ENCODE data around the gene KIF5A. TPM values are rescaled to one million over a fixed set of nuclear protein-coding genes. Genes with fewer than 3 reads are reported as not detected.

KIF5A gene
- total and polyA plus RNA-seq, 2 of the 13 experiments (the other 11 are each of a cell fraction or from before 2014, with no cell fraction given): 1.6 to 11.9 TPM

GRCh38 chr12:57590864-57591781 lies 41.3 kb downstream of the KIF5A start, which contains the start of gene PIP4K2C (continued):
- TF ChIP-seq, protein P1, sequence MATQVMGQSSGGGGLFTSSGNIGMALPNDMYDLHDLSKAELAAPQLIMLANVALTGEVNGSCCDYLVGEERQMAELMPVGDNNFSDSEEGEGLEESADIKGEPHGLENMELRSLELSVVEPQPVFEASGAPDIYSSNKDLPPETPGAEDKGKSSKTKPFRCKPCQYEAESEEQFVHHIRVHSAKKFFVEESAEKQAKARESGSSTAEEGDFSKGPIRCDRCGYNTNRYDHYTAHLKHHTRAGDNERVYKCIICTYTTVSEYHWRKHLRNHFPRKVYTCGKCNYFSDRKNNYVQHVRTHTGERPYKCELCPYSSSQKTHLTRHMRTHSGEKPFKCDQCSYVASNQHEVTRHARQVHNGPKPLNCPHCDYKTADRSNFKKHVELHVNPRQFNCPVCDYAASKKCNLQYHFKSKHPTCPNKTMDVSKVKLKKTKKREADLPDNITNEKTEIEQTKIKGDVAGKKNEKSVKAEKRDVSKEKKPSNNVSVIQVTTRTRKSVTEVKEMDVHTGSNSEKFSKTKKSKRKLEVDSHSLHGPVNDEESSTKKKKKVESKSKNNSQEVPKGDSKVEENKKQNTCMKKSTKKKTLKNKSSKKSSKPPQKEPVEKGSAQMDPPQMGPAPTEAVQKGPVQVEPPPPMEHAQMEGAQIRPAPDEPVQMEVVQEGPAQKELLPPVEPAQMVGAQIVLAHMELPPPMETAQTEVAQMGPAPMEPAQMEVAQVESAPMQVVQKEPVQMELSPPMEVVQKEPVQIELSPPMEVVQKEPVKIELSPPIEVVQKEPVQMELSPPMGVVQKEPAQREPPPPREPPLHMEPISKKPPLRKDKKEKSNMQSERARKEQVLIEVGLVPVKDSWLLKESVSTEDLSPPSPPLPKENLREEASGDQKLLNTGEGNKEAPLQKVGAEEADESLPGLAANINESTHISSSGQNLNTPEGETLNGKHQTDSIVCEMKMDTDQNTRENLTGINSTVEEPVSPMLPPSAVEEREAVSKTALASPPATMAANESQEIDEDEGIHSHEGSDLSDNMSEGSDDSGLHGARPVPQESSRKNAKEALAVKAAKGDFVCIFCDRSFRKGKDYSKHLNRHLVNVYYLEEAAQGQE (IDR thresholded peaks at IDR 0.05; ENCODE audit: borderline replicate concordance in 1 of 2, low read depth in 1 of 2, low read length in 2 of 2): peak in 1 of 2 experiments; percentile 34; a peak in 1 of 4 replicates
- TF ChIP-seq RAD51 (IDR thresholded peaks at IDR 0.05; ENCODE audit: borderline replicate concordance) (peak; percentile 96), RARG (CRISPR knock-in tag; IDR thresholded peaks at IDR 0.05; ENCODE audit: low read depth) (no peak), SP140L (CRISPR knock-in tag; IDR thresholded peaks at IDR 0.05; ENCODE audit: borderline replicate concordance) (no peak), NRL (CRISPR knock-in tag; IDR thresholded peaks at IDR 0.05; ENCODE audit: borderline replicate concordance) (peak; percentile 58; the same call in 1 of the 2 replicates), CHCHD3 (CRISPR knock-in tag; IDR thresholded peaks at IDR 0.05) (no peak), FOXM1 (CRISPR knock-in tag; IDR thresholded peaks at IDR 0.05) (no peak), NFKB2 (CRISPR knock-in tag; IDR thresholded peaks at IDR 0.05; ENCODE audit: borderline replicate concordance) (no peak), POLR2G (IDR thresholded peaks at IDR 0.05; ENCODE audit: low read depth, low read length) (peak; percentile 78), HIC2 (CRISPR knock-in tag; IDR thresholded peaks at IDR 0.05; ENCODE audit: low read depth) (no peak), ZNF224 (CRISPR knock-in tag; IDR thresholded peaks at IDR 0.05) (no peak), DRAP1 (CRISPR knock-in tag; IDR thresholded peaks at IDR 0.05) (peak; percentile 26; the same call in 1 of the 2 replicates), ZBTB42 (CRISPR knock-in tag; IDR thresholded peaks at IDR 0.05) (no peak), GTF2F1 (IDR thresholded peaks at IDR 0.05; ENCODE audit: low read length) (0 out of 2 replicates have a peak, but pooled peaks have one; percentile 74)
- TF ChIP-seq, protein P2, sequence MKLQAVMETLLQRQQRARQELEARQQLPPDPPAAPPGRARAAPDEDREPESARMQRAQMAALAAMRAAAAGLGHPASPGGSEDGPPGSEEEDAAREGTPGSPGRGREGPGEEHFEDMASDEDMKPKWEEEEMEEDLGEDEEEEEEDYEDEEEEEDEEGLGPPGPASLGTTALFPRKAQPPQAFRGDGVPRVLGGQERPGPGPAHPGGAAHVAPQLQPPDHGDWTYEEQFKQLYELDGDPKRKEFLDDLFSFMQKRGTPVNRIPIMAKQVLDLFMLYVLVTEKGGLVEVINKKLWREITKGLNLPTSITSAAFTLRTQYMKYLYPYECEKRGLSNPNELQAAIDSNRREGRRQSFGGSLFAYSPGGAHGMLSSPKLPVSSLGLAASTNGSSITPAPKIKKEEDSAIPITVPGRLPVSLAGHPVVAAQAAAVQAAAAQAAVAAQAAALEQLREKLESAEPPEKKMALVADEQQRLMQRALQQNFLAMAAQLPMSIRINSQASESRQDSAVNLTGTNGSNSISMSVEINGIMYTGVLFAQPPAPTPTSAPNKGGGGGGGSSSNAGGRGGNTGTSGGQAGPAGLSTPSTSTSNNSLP (IDR thresholded peaks at IDR 0.05; ENCODE audit: low read depth, low read length): no peak
- TF ChIP-seq, protein P3, sequence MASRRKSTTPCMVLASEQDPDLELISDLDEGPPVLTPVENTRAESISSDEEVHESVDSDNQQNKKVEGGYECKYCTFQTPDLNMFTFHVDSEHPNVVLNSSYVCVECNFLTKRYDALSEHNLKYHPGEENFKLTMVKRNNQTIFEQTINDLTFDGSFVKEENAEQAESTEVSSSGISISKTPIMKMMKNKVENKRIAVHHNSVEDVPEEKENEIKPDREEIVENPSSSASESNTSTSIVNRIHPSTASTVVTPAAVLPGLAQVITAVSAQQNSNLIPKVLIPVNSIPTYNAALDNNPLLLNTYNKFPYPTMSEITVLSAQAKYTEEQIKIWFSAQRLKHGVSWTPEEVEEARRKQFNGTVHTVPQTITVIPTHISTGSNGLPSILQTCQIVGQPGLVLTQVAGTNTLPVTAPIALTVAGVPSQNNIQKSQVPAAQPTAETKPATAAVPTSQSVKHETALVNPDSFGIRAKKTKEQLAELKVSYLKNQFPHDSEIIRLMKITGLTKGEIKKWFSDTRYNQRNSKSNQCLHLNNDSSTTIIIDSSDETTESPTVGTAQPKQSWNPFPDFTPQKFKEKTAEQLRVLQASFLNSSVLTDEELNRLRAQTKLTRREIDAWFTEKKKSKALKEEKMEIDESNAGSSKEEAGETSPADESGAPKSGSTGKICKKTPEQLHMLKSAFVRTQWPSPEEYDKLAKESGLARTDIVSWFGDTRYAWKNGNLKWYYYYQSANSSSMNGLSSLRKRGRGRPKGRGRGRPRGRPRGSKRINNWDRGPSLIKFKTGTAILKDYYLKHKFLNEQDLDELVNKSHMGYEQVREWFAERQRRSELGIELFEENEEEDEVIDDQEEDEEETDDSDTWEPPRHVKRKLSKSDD (CRISPR knock-in tag; IDR thresholded peaks at IDR 0.05; ENCODE audit: low read depth): no peak
